Esophagus muscularis mucosa (tissue), 4 donors: ENCODE results near the gene CNPY4. TPM values are rescaled to one million over a fixed set of nuclear protein-coding genes. Genes with fewer than 3 reads are reported as not detected.
"Not testable (repeated sequence)": the region's sequence is repeated elsewhere in the genome, so short reads cannot be mapped to it uniquely, and the experiment has no call there.

Source experiments
- DNase-seq: peaks from one replicate; pipeline ENCODE4 v3.0.0-alpha.2; 2017; ENCODE audit errors: extremely low spot score
- H3K27ac ChIP-seq, 4 donors: fragments of 200-600 bp; sonication (generic); replicated peaks in 1 of 4; 1 replicate in 3 of 4; 2 replicates in 1 of 4; pipeline ENCODE4 v1.5.1; 2016 to 2019; ENCODE audit warnings: mild to moderate bottlenecking in 1 of 4
- H3K27me3 ChIP-seq, 4 donors: fragments of 200-600 bp; sonication (generic); one replicate each; pipeline versions ENCODE4 v1.5.1 to v1.6.0; 2016 to 2019
- H3K36me3 ChIP-seq, 4 donors: fragments of 200-600 bp; sonication (generic); one replicate each; pipeline ENCODE4 v1.5.1; 2016 to 2019
- H3K4me1 ChIP-seq, 4 donors: fragments of 200-600 bp; sonication (generic); one replicate each; pipeline ENCODE4 v1.5.1; 2016 to 2019
- H3K4me3 ChIP-seq, 4 donors: fragments of 200-600 bp; sonication (generic); 1 replicate in 2 of 4; 2 replicates in 2 of 4; pipeline ENCODE4 v1.5.1; 2016 to 2019; ENCODE audit warnings: mild to moderate bottlenecking in 4 of 4, moderate library complexity in 1 of 4
- H3K9me3 ChIP-seq, 4 donors: fragments of 200-600 bp; sonication (generic); 1 replicate in 3 of 4; 2 replicates in 1 of 4; pipeline ENCODE4 v1.5.1; 2016 to 2019
- EP300 ChIP-seq: sonication (generic); formaldehyde crosslinking; IDR thresholded peaks from one replicate; pipeline ENCODE4 v1.6.1; 2017; ENCODE audit warnings: antibody characterized with exemption
- POLR2A ChIP-seq: fragments of 450-650 bp; IDR thresholded peaks from one replicate; pipeline ENCODE4 v1.6.1; 2017; ENCODE audit warnings: antibody characterized with exemption, moderate library complexity, mild to moderate bottlenecking, low read depth
- POLR2AphosphoS5 ChIP-seq, 2 donors: sonication (generic); formaldehyde crosslinking; IDR thresholded peaks; one replicate each; pipeline ENCODE4 v1.6.1; 2017; ENCODE audit warnings: antibody characterized with exemption in 2 of 2
- WGBS: methylation state at CpG from one replicate; pipeline ENCODE4 v1.1.5; 2018; 5-methylcytosine and 5-hydroxymethylcytosine counted together
- intact Hi-C: fragments of 100-400 bp; cut with DNase I; formaldehyde crosslinking; loops from one replicate; pipeline ENCODE4 v1.15.1; 2023
- total RNA-seq, 4 donors: library from RNA; depleted of rRNA; stranded (reverse); fragments of >200 nt; gene quantifications; one replicate each; pipeline versions ENCODE4 v1.1.0 to v1.2.1, GENCODE V29; 2016
- TF ChIP-seq, protein P1 (sequence below), 3 experiments: fragments of 200-600 bp in 2 of 3; fragments of 450-650 bp in 1 of 3; sonication (generic) in 2 of 3; IDR thresholded peaks; one replicate each; pipeline ENCODE4 v1.5.1; 2017 to 2019; ENCODE audit warnings: antibody characterized with exemption in 3 of 3, mild to moderate bottlenecking in 2 of 3, moderate library complexity in 1 of 3

The CNPY4 gene
- total RNA-seq, 4 donors from 2014 or later = 8.3 to 16.2 (median 13.3) TPM

DNA sequence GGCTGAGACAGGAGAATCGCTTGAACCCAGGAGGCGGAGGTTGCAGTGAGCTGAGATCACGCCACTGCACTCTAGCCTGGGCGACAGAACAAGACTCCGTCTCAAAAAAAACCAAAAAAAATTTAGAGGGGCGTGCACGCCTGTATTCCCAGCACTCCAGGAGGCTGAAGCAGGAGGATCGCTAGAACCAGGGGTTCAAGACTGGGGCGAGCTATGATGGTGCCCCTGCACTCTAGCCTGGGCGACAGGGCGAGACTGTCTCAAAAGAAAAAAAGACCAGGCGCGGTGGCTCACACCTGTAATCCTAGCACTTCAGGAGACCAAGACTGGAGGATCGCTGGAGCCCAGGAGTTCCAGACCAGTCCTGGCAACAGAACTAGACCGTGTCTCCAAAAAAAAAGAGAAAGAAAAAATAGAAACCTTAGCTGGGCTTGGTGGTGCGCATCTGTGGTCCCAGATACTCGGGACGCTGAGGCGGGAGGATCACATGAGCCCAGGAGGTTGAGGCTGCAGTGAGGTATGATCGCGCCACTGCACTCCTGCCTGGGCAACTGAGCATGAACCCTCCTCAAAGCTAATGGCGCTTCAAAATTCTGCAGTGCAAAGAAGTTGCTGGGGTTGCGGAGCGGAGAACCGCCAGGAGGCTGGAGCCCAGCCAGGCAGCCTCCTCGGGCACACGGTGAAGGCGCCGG, 7.0 kb downstream of the CNPY4 start:
- 18% methylated on average over 25 of the region's 29 CpGs for WGBS

DNA sequence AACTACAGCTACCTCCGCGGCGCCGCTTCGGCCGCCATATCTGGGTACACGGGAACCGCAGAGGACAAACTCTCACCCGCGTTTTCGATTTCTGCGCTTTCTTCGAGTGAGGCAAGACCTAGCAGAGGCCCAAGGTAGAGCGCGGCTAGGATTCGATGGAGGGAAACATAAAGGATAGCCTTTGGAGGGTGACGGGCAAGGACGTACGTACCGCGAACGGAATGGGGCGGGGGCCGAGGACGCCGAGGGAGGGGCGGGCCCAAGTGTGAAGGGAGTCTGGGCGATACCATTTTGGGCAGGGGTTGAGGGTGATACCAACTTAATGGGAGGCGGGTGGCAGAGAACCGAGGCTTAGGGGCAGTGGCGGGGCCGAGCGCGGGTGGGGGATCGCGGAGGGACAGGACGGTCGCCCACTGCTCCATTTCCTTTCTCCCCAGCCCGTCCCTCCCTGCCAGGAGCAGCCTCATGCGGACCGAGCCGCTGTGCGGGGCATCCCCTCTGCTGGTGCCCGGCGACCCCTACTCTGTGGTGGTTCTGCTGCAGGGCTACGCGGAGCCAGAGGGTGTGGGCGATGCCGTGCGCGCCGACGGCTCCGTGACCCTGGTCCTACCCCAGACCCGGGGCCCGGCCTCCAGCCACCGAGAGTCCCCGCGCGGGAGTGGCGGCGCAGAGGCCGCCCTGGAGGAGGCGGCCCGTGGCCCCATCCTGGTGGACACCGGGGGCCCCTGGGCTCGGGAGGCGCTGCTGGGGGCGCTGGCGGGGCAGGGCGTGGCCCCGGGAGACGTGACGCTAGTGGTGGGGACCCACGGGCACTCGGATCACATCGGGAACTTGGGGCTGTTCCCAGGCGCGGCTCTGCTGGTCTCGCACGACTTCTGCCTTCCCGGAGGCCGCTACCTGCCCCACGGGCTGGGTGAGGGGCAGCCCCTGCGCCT, 7.8 kb downstream of the CNPY4 start, which contains the start of gene MBLAC1:
Gene MBLAC1 (plus strand): TSS at position 37 of the 935 bp plus-strand sequence. CDS start 429 bp downstream, at position 466.
- peaks cover 24 to 47% (median 39%) of the 10 kb centered on the region in 4 donors for H3K4me1 ChIP-seq

More for the DNA sequence above, 7.0 kb downstream of the CNPY4 start:
- peaks cover 0 to 31% (median 12%) of the 10 kb centered on the region in 4 donors for H3K36me3 ChIP-seq
- peaks cover 24 to 45% (median 38%) of the 10 kb centered on the region in 4 donors for H3K4me1 ChIP-seq
- intact Hi-C loops = loop anchor here (2.0 to 5.0 kb wide), 3 partner anchors 26 to 134 kb away; partner anchors contain the start of genes AP4M1, MCM7 and ZNF3
- peak overlapping the region; percentile 78 to 99 (median 95) for H3K4me3 ChIP-seq
- H3K27ac ChIP-seq = peak overlapping the region; percentile 92 to 97 (median 96)
- TF ChIP-seq, protein P1, sequence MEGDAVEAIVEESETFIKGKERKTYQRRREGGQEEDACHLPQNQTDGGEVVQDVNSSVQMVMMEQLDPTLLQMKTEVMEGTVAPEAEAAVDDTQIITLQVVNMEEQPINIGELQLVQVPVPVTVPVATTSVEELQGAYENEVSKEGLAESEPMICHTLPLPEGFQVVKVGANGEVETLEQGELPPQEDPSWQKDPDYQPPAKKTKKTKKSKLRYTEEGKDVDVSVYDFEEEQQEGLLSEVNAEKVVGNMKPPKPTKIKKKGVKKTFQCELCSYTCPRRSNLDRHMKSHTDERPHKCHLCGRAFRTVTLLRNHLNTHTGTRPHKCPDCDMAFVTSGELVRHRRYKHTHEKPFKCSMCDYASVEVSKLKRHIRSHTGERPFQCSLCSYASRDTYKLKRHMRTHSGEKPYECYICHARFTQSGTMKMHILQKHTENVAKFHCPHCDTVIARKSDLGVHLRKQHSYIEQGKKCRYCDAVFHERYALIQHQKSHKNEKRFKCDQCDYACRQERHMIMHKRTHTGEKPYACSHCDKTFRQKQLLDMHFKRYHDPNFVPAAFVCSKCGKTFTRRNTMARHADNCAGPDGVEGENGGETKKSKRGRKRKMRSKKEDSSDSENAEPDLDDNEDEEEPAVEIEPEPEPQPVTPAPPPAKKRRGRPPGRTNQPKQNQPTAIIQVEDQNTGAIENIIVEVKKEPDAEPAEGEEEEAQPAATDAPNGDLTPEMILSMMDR (IDR thresholded peaks at IDR 0.05) = no peak
- TF ChIP-seq POLR2AphosphoS5 (IDR thresholded peaks at IDR 0.05) (no peak), POLR2A (no peak), EP300 (no peak)
- H3K9me3 ChIP-seq = no peaks in the 10 kb centered on the region
- no peaks in the 10 kb centered on the region for H3K27me3 ChIP-seq
- DNase-seq = no peak

DNA sequence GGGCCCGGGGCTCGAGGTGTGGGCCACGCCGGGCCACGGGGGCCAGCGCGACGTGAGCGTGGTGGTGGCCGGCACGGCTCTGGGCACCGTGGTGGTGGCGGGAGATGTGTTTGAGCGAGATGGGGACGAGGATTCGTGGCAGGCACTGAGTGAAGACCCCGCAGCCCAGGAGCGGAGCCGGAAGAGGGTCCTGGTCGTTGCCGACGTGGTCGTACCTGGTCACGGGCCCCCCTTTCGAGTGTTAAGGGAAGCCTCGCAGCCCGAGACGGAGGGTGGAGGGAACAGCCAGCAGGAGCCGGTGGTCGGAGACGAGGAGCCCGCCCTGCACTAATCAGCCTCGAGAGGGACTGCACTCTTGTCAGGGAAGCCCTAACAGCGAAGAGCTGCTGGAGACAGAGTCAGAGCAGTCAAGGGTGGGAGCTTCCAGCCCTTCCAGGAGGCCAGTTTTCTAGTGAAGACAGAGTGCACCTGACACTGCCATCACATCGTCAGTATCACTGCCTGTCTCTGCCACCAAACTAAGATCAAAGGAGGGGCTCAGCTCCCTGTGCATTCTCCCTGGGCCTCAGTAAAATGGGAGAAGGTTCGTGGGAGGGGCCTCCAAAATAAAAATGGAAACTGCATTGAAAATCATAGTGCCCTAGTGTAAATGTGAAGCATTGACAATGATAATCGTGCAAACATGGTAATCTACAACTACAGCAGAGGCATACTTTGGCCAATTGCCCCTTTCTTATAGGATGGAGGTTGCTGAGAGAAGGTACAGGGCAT, 8.6 kb downstream of the CNPY4 start:
- H3K9me3 ChIP-seq = no peaks in the 10 kb centered on the region
- intact Hi-C loops = loop anchor here (1.0 to 5.0 kb wide), 4 partner anchors 20 to 136 kb away; partner anchors contain the start of genes AP4M1, LAMTOR4, MCM7 and ZNF3
- peaks cover 24 to 50% (median 37%) of the 10 kb centered on the region in 4 donors for H3K4me1 ChIP-seq
- peak overlapping the region; percentile 92 to 97 (median 96) for H3K27ac ChIP-seq
- no peak for DNase-seq
- H3K27me3 ChIP-seq = no peaks in the 10 kb centered on the region
- no peak for TF ChIP-seq POLR2A
- H3K36me3 ChIP-seq = peaks cover 0 to 20% (median 9%) of the 10 kb centered on the region in 4 donors
- peak overlapping the region; percentile 78 to 99 (median 95) for H3K4me3 ChIP-seq
- 2% methylated on average over 28 of the region's 37 CpGs for WGBS

More for the DNA sequence above, 7.8 kb downstream of the CNPY4 start, which contains the start of gene MBLAC1:
- Histone ChIP-seq H3K36me3 (peaks cover 0 to 28% (median 12%) of the 10 kb centered on the region in 4 donors), H3K9me3 (no peaks in the 10 kb centered on the region), H3K4me3 (peak within 1 kb of the TSS; percentile 78 to 99 (median 95)), H3K27ac (peak within 1 kb of the TSS; percentile 92 to 97 (median 96)), H3K27me3 (no peaks in the 10 kb centered on the region)
- TF ChIP-seq EP300 (no peak), POLR2AphosphoS5 (IDR thresholded peaks at IDR 0.05) (peak; percentile 66 to 84), POLR2A (no peak)
- TF ChIP-seq, protein P1 (IDR thresholded peaks at IDR 0.05) = peak in 1 of 3 experiments; percentile 16
- intact Hi-C loops = loop anchor here (1.0 to 5.0 kb wide), 4 partner anchors 21 to 135 kb away; partner anchors contain the start of genes AP4M1, LAMTOR4, MCM7 and ZNF3
- DNase-seq = peak; percentile 97
- 0% methylated on average over 35 of the region's 85 CpGs for WGBS

DNA sequence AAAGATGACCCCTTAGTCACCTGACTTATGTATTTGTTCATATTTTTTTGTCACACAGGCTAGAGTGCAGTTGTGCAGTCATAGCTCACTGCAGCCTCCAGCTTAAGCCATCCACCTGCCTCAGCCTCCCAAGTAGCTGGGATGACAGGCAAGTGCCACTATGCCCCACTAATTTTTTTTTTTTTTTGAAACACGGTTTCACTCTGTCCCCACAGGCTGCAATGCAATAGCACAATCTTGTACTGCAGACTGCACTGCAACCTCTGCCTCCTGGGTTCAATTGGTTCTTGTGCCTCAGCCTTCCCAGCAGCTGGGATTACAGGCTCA, 9.2 kb downstream of the CNPY4 start:
- no peak overlapping the region for H3K4me3 ChIP-seq
- 44% methylated on average over 1 of the region's 1 CpG for WGBS
- peaks cover 24 to 51% (median 37%) of the 10 kb centered on the region in 4 donors for H3K4me1 ChIP-seq
- H3K27ac ChIP-seq = peak overlapping the region in 3 of 4 donors; percentile 94 to 97 (median 97)
- no peak for DNase-seq
- intact Hi-C loops = loop anchor here (5.0 kb wide), 2 partner anchors 46 to 136 kb away; partner anchors contain the start of gene ZNF3
- no peaks in the 10 kb centered on the region for H3K9me3 ChIP-seq
- peaks cover 0 to 14% (median 7%) of the 10 kb centered on the region in 4 donors for H3K36me3 ChIP-seq
- no peaks in the 10 kb centered on the region for H3K27me3 ChIP-seq
- no peak for TF ChIP-seq EP300
- TF ChIP-seq POLR2A = no peak
- no peak for TF ChIP-seq POLR2AphosphoS5 (IDR thresholded peaks at IDR 0.05)
- TF ChIP-seq, protein P1 (IDR thresholded peaks at IDR 0.05) = no peak

DNA sequence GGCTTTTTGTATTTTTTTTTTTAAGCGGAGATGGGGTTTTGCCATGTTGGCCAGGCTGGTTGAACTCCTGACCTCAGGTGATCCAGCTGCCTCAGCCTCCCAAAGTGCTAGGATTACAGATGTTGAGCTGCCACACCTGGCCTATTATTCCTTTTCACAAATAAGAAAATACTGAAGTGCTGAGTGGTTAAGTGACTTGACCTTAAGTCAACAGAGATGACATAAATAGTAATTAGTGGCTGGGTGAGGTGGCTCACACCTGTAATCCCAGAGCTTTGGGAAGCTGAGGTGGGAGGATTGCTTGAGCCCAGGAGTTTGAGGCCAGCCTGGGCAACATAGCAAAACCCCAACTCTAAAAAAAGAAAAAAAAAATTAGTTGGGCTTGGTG, 10.8 kb downstream of the CNPY4 start:
- peaks cover 24 to 44% (median 36%) of the 10 kb centered on the region in 4 donors for H3K4me1 ChIP-seq
- not testable (repeated sequence) for H3K4me3 ChIP-seq, H3K36me3 ChIP-seq, H3K27ac ChIP-seq, H3K27me3 ChIP-seq, DNase-seq, H3K9me3 ChIP-seq
- intact Hi-C loops = loop anchor here (5.0 kb wide), 1 partner anchor 87 kb away; the partner anchor contains the start of gene PVRIG
- 92% methylated on average over 1 of the region's 1 CpG for WGBS
